Mesendoderm (in vitro differentiated cells): Measurements from ENCODE around the gene SMIM44.

Source experiments
- DNase-seq: peaks from one replicate; pipeline ENCODE4 v3.0.0; 2013
- H2AK5ac ChIP-seq: 2 replicates; pipeline ENCODE4 v1.6.1; 2013; ENCODE audit warnings: low read length, inconsistent platforms
- H2BK120ac ChIP-seq: 2 replicates; pipeline ENCODE4 v1.6.1; 2013; ENCODE audit warnings: low read depth, mild to moderate bottlenecking, low read length, moderate library complexity, mixed read lengths
- H2BK15ac ChIP-seq: replicated peaks from 2 replicates; pipeline ENCODE4 v1.6.1; 2013; ENCODE audit warnings: low read depth, mild to moderate bottlenecking, moderate library complexity
- H2BK5ac ChIP-seq: 2 replicates; pipeline ENCODE4 v1.6.1; 2013; ENCODE audit warnings: low read length, inconsistent platforms
- H3K18ac ChIP-seq: 2 replicates; pipeline ENCODE4 v1.6.1; 2013; ENCODE audit warnings: mild to moderate bottlenecking, low read length, mixed read lengths
- H3K23ac ChIP-seq: one replicate; pipeline ENCODE4 v1.6.1; 2013; ENCODE audit warnings: low read length
- H3K27ac ChIP-seq: 2 replicates; pipeline ENCODE4 v1.5.1; 2013; ENCODE audit warnings: low read depth, mild to moderate bottlenecking, inconsistent platforms, low read length, moderate library complexity
- H3K27me3 ChIP-seq: 2 replicates; pipeline ENCODE4 v1.6.1; 2013; ENCODE audit warnings: low read length, control low read depth, mild to moderate bottlenecking, inconsistent platforms; ENCODE audit not compliant: insufficient read depth, poor library complexity
- H3K36me3 ChIP-seq: 2 replicates; pipeline ENCODE4 v1.6.1; 2013; ENCODE audit warnings: low read length, inconsistent platforms; ENCODE audit not compliant: control insufficient read depth, insufficient read depth
- H3K4ac ChIP-seq: one replicate; pipeline ENCODE4 v1.6.1; 2013; ENCODE audit warnings: low read depth, mild to moderate bottlenecking, low read length, moderate library complexity
- H3K4me1 ChIP-seq: 2 replicates; pipeline ENCODE4 v1.6.1; 2013; ENCODE audit warnings: low read depth, low read length, inconsistent platforms; ENCODE audit not compliant: control insufficient read depth
- H3K4me2 ChIP-seq: 2 replicates; pipeline ENCODE4 v1.6.1; 2013; ENCODE audit warnings: low read length
- H3K4me3 ChIP-seq: 2 replicates; pipeline ENCODE4 v1.5.1; 2013; ENCODE audit warnings: mild to moderate bottlenecking, low read length
- H3K56ac ChIP-seq: one replicate; pipeline ENCODE4 v1.6.1; 2013; ENCODE audit warnings: low read length
- H3K79me1 ChIP-seq: 2 replicates; pipeline ENCODE4 v1.6.1; 2013; ENCODE audit warnings: low read length, inconsistent platforms
- H3K79me2 ChIP-seq: 2 replicates; pipeline ENCODE4 v1.6.1; 2013; ENCODE audit warnings: mild to moderate bottlenecking, low read length; ENCODE audit not compliant: control insufficient read depth, insufficient read depth
- H3K9ac ChIP-seq: 2 replicates; pipeline ENCODE4 v1.6.1; 2013; ENCODE audit warnings: low read length, inconsistent platforms
- H4K5ac ChIP-seq: one replicate; pipeline ENCODE4 v1.6.1; 2013; ENCODE audit warnings: low read length
- H4K8ac ChIP-seq: one replicate; pipeline ENCODE4 v1.6.1; 2013; ENCODE audit warnings: low read depth, mild to moderate bottlenecking, control low read depth, low read length, moderate library complexity
- WGBS: extraction: QIAGEN DNeasy Blood & Tissue Kit; methylation state at CpG from one replicate; pipeline ENCODE4 v1.1.7; 2013; ENCODE audit warnings: low lambda C conversion rate, missing lambda C conversion rate; ENCODE audit not compliant: insufficient coverage; ENCODE audit errors: extremely low coverage; 5-methylcytosine and 5-hydroxymethylcytosine counted together

SMIM44 gene

GRCh38 chr19:3505598-3506383 is 22.6 kb upstream of the SMIM44 start, which contains the start of gene FZR1:
Gene FZR1 (plus strand): TSS chr19:3506311. CDS start chr19:3522990, 16,679 bp downstream.
- peak within 1 kb of the TSS; percentile 79 for H3K4me3 ChIP-seq
- no peaks in the 10 kb centered on the region for H3K4me1 ChIP-seq
- H3K18ac ChIP-seq, result peak within 1 kb of the TSS; percentile 92
- no peaks in the 10 kb centered on the region for H3K27me3 ChIP-seq
- H3K4ac ChIP-seq, result peak within 1 kb of the TSS; percentile 66
- H3K27ac ChIP-seq, result peak within 1 kb of the TSS; percentile 60
- peak within 1 kb of the TSS; percentile 83 for H3K9ac ChIP-seq
- WGBS, result no CpG with 5 or more reads among the region's 79 CpGs
- peaks cover 17% of the 10 kb centered on the region for H3K79me1 ChIP-seq
- H2AK5ac ChIP-seq, result no peak within 1 kb of the TSS
- no peak within 1 kb of the TSS for H4K5ac ChIP-seq
- no peaks in the 10 kb centered on the region for H3K36me3 ChIP-seq
- no peak within 1 kb of the TSS for H2BK15ac ChIP-seq
- peak within 1 kb of the TSS; percentile 48 for H3K23ac ChIP-seq
- peak within 1 kb of the TSS; percentile 97 for H3K56ac ChIP-seq
- DNase-seq, result peak; percentile 99
- peaks cover 28% of the 10 kb centered on the region for H3K79me2 ChIP-seq
- peak within 1 kb of the TSS; percentile 87 for H2BK5ac ChIP-seq
- no peak within 1 kb of the TSS for H4K8ac ChIP-seq
- H2BK120ac ChIP-seq, result peak within 1 kb of the TSS; percentile 51
- peak within 1 kb of the TSS; percentile 100 for H3K4me2 ChIP-seq

- no CpG with 5 or more reads among the region's 5 CpGs for WGBS
- H4K8ac ChIP-seq, result no peak overlapping the region
These were observed 21.5 kb upstream of the SMIM44 start for GRCh38 chr19:3504735-3505134.

GRCh38 chr19:3503036-3503572 is 19.9 kb upstream of the SMIM44 start:
- no peak overlapping the region for H2BK5ac ChIP-seq
- H2BK120ac ChIP-seq, result no peak overlapping the region
- no peak overlapping the region for H3K4me2 ChIP-seq
- H3K56ac ChIP-seq, result no peak overlapping the region
- H3K4ac ChIP-seq, result no peak overlapping the region
- H3K79me1 ChIP-seq, result peaks cover 9% of the 10 kb centered on the region
- no peak overlapping the region for H2AK5ac ChIP-seq
- no peaks in the 10 kb centered on the region for H3K27me3 ChIP-seq
- no peak overlapping the region for H3K4me3 ChIP-seq
- H4K8ac ChIP-seq, result no peak overlapping the region
- no peak overlapping the region for H3K23ac ChIP-seq
- peaks cover 23% of the 10 kb centered on the region for H3K79me2 ChIP-seq
- DNase-seq, result no peak
- H3K27ac ChIP-seq, result no peak overlapping the region
- no peak overlapping the region for H4K5ac ChIP-seq
- H3K36me3 ChIP-seq, result no peaks in the 10 kb centered on the region
- no peak overlapping the region for H2BK15ac ChIP-seq
- no CpG with 5 or more reads among the region's 13 CpGs for WGBS
- H3K4me1 ChIP-seq, result peaks cover 2% of the 10 kb centered on the region
- H3K9ac ChIP-seq, result no peak overlapping the region
- H3K18ac ChIP-seq, result no peak overlapping the region

More at GRCh38 chr19:3504735-3505134, 21.5 kb upstream of the SMIM44 start:
- Histone ChIP-seq H3K56ac (peak overlapping the region; percentile 1), H3K79me2 (peaks cover 28% of the 10 kb centered on the region), H3K79me1 (peaks cover 15% of the 10 kb centered on the region), H3K23ac (no peak overlapping the region), H3K36me3 (no peaks in the 10 kb centered on the region), H3K4me3 (no peak overlapping the region), H2AK5ac (no peak overlapping the region), H4K5ac (no peak overlapping the region), H2BK5ac (no peak overlapping the region), H3K4ac (no peak overlapping the region), H3K27me3 (no peaks in the 10 kb centered on the region), H3K4me2 (no peak overlapping the region), H3K4me1 (peaks cover under 1% of the 10 kb centered on the region), H3K27ac (no peak overlapping the region), H3K9ac (no peak overlapping the region), H2BK15ac (no peak overlapping the region), H3K18ac (no peak overlapping the region), H2BK120ac (no peak overlapping the region)
- DNase-seq, result peak; percentile 58

GRCh38 chr19:3501780-3502179 is 18.5 kb upstream of the SMIM44 start:
- peaks cover 2% of the 10 kb centered on the region for H3K4me1 ChIP-seq
- H2BK120ac ChIP-seq, result no peak overlapping the region
- H3K27me3 ChIP-seq, result no peaks in the 10 kb centered on the region
- H3K4me3 ChIP-seq, result no peak overlapping the region
- no peak overlapping the region for H3K27ac ChIP-seq
- no peak for DNase-seq
- no CpG with 5 or more reads among the region's 3 CpGs for WGBS
- no peak overlapping the region for H2BK5ac ChIP-seq
- H4K8ac ChIP-seq, result no peak overlapping the region
- peaks cover 11% of the 10 kb centered on the region for H3K79me1 ChIP-seq
- H3K23ac ChIP-seq, result no peak overlapping the region
- H2AK5ac ChIP-seq, result no peak overlapping the region
- no peak overlapping the region for H4K5ac ChIP-seq
- no peak overlapping the region for H3K4ac ChIP-seq
- no peak overlapping the region for H3K9ac ChIP-seq
- no peak overlapping the region for H3K56ac ChIP-seq
- peaks cover 19% of the 10 kb centered on the region for H3K79me2 ChIP-seq
- H3K18ac ChIP-seq, result no peak overlapping the region
- H3K36me3 ChIP-seq, result no peaks in the 10 kb centered on the region
- no peak overlapping the region for H2BK15ac ChIP-seq
- no peak overlapping the region for H3K4me2 ChIP-seq

- Histone ChIP-seq H3K18ac (peak within 1 kb of the TSS; percentile 62), H2BK15ac (no peak within 1 kb of the TSS), H3K4me3 (peak within 1 kb of the TSS; percentile 61), H3K79me1 (peaks cover 11% of the 10 kb centered on the region), H3K27me3 (no peaks in the 10 kb centered on the region), H2AK5ac (no peak within 1 kb of the TSS), H4K8ac (peak within 1 kb of the TSS; percentile 91), H3K23ac (peak within 1 kb of the TSS; percentile 98), H2BK5ac (peak within 1 kb of the TSS; percentile 96), H3K4me1 (peaks cover 2% of the 10 kb centered on the region), H3K56ac (peak within 1 kb of the TSS; percentile 97), H3K4ac (peak within 1 kb of the TSS; percentile 66), H3K9ac (peak within 1 kb of the TSS; percentile 93), H2BK120ac (no peak within 1 kb of the TSS), H3K36me3 (peaks cover 2% of the 10 kb centered on the region), H3K4me2 (peak within 1 kb of the TSS; percentile 93), H4K5ac (peak within 1 kb of the TSS; percentile 98), H3K79me2 (peaks cover 18% of the 10 kb centered on the region), H3K27ac (peak within 1 kb of the TSS; percentile 3)
- WGBS, result no CpG with 5 or more reads among the region's 52 CpGs
- DNase-seq, result peak; percentile 99
These were observed 17.3 kb upstream of the SMIM44 start, which contains the start of gene DOHH for GRCh38 chr19:3500429-3501101. Gene DOHH (minus strand): TSS chr19:3500674. CDS start chr19:3496814, 3,860 bp downstream.
